ENCODE results near the gene OTUB1. TPM values are rescaled to one million over a fixed set of nuclear protein-coding genes. Genes with fewer than 3 reads are reported as not detected.

OTUB1 gene
- total RNA-seq, 1 donor from 2014 or later = 124 TPM

- H3K36me3 Mint-ChIP-seq (ENCODE audit: insufficient read depth) = no peaks in the 10 kb centered on the region
- peaks cover 41% of the 10 kb centered on the region for H3K27me3 Mint-ChIP-seq
- H3K4me1 Mint-ChIP-seq (ENCODE audit: low read depth) = peaks cover 13% of the 10 kb centered on the region
- no peak overlapping the region for H3K27ac Mint-ChIP-seq
- TF ChIP-seq CTCF (IDR thresholded peaks at IDR 0.05; ENCODE audit: unreplicated experiment) = no peak
- no peaks in the 10 kb centered on the region for H3K9me3 Mint-ChIP-seq (ENCODE audit: low read depth)
- no peak for DNase-seq (ENCODE audit: low spot score, unreplicated experiment)
- no peak overlapping the region for H3K4me3 Mint-ChIP-seq (ENCODE audit: low read depth)
These were observed 40.5 kb downstream of the OTUB1 start for GRCh38 chr11:64026575-64027205.

GRCh38 chr11:64027651-64028397, 41.6 kb downstream of the OTUB1 start:
- no peak for TF ChIP-seq CTCF (IDR thresholded peaks at IDR 0.05; ENCODE audit: unreplicated experiment)
- Mint-ChIP-seq H3K27me3 (peaks cover 43% of the 10 kb centered on the region), H3K4me1 (ENCODE audit: low read depth) (peaks cover 12% of the 10 kb centered on the region), H3K9me3 (ENCODE audit: low read depth) (no peaks in the 10 kb centered on the region), H3K27ac (no peak overlapping the region), H3K36me3 (ENCODE audit: insufficient read depth) (no peaks in the 10 kb centered on the region), H3K4me3 (ENCODE audit: low read depth) (no peak overlapping the region)
- no peak for DNase-seq (ENCODE audit: low spot score, unreplicated experiment)

GRCh38 chr11:64028398-64029115, 42.3 kb downstream of the OTUB1 start:
- Mint-ChIP-seq H3K27me3 (peaks cover 46% of the 10 kb centered on the region), H3K9me3 (ENCODE audit: low read depth) (no peaks in the 10 kb centered on the region), H3K36me3 (ENCODE audit: insufficient read depth) (no peaks in the 10 kb centered on the region), H3K27ac (no peak overlapping the region), H3K4me3 (ENCODE audit: low read depth) (no peak overlapping the region), H3K4me1 (ENCODE audit: low read depth) (peaks cover 12% of the 10 kb centered on the region)
- DNase-seq (ENCODE audit: low spot score, unreplicated experiment) = peak; percentile 54
- no peak for TF ChIP-seq CTCF (IDR thresholded peaks at IDR 0.05; ENCODE audit: unreplicated experiment)

- peaks cover 50% of the 10 kb centered on the region for H3K27me3 Mint-ChIP-seq
- peaks cover 10% of the 10 kb centered on the region for H3K4me1 Mint-ChIP-seq (ENCODE audit: low read depth)
- no peak overlapping the region for H3K27ac Mint-ChIP-seq
- DNase-seq (ENCODE audit: low spot score, unreplicated experiment) = no peak
- H3K4me3 Mint-ChIP-seq (ENCODE audit: low read depth) = no peak overlapping the region
- TF ChIP-seq CTCF (IDR thresholded peaks at IDR 0.05; ENCODE audit: unreplicated experiment) = no peak
- H3K36me3 Mint-ChIP-seq (ENCODE audit: insufficient read depth) = no peaks in the 10 kb centered on the region
- H3K9me3 Mint-ChIP-seq (ENCODE audit: low read depth) = no peaks in the 10 kb centered on the region
These were observed 43.5 kb downstream of the OTUB1 start for GRCh38 chr11:64029773-64030172.

- Mint-ChIP-seq H3K4me1 (ENCODE audit: low read depth) (peaks cover 9% of the 10 kb centered on the region), H3K36me3 (ENCODE audit: insufficient read depth) (no peaks in the 10 kb centered on the region), H3K9me3 (ENCODE audit: low read depth) (no peaks in the 10 kb centered on the region), H3K4me3 (ENCODE audit: low read depth) (no peak overlapping the region), H3K27me3 (peaks cover 56% of the 10 kb centered on the region), H3K27ac (no peak overlapping the region)
- no peak for TF ChIP-seq CTCF (IDR thresholded peaks at IDR 0.05; ENCODE audit: unreplicated experiment)
- DNase-seq (ENCODE audit: low spot score, unreplicated experiment) = no peak
These were observed 44.8 kb downstream of the OTUB1 start for GRCh38 chr11:64031001-64031400.

All from progenitor cell of endocrine pancreas (in vitro differentiated cells).